NCI-H128 (cell line): ENCODE measurements around the gene GPATCH2.

Experiments used
- DNase-seq: peaks from one replicate; lab custom pipeline; 2025; ENCODE audit not compliant: unreplicated experiment; lab: John Stamatoyannopoulos, UW

GPATCH2 gene

GRCh38 chr1:217630711-217631591 lies at the start of gene GPATCH2, which contains the start of gene SPATA17:
Gene GPATCH2, minus strand, starts transcription at chr1:217631090. Its CDS starts 119 bp downstream, at chr1:217630971.
Gene SPATA17, plus strand, starts transcription at chr1:217631344. Its CDS starts 35 bp downstream, at chr1:217631379.
- peak; percentile 93 for DNase-seq

GRCh38 chr1:217674028-217674729 lies 43.3 kb upstream of the GPATCH2 start:
- DNase-seq, result no peak

- DNase-seq, result no peak
Measured at GRCh38 chr1:217673387-217673786, 42.5 kb upstream of the GPATCH2 start.

GRCh38 chr1:217668351-217668940 lies 37.6 kb upstream of the GPATCH2 start:
- DNase-seq, result no peak

- DNase-seq, result no peak
Measured at GRCh38 chr1:217661407-217661806, 30.5 kb upstream of the GPATCH2 start.

- no peak for DNase-seq
Measured at GRCh38 chr1:217660353-217661062, 29.6 kb upstream of the GPATCH2 start.

GRCh38 chr1:217650674-217651073 lies 19.8 kb upstream of the GPATCH2 start:
- DNase-seq, result no peak

GRCh38 chr1:217647791-217648190 lies 16.9 kb upstream of the GPATCH2 start:
- no peak for DNase-seq

- no peak for DNase-seq
Measured at GRCh38 chr1:217642455-217642854, 11.6 kb upstream of the GPATCH2 start.

- DNase-seq, result no peak
Measured at GRCh38 chr1:217627431-217627830, 3.5 kb downstream of the GPATCH2 start.

GRCh38 chr1:217626321-217626720 lies 4.6 kb downstream of the GPATCH2 start:
- DNase-seq, result no peak

GRCh38 chr1:217622042-217622441 lies 8.8 kb downstream of the GPATCH2 start:
- DNase-seq, result no peak

GRCh38 chr1:217620814-217621213 lies 10.1 kb downstream of the GPATCH2 start:
- no peak for DNase-seq

- no peak for DNase-seq
Measured at GRCh38 chr1:217617126-217617525, 13.8 kb downstream of the GPATCH2 start.

GRCh38 chr1:217614200-217614712 lies 16.6 kb downstream of the GPATCH2 start:
- no peak for DNase-seq

- no peak for DNase-seq
Measured at GRCh38 chr1:217605390-217605789, 25.5 kb downstream of the GPATCH2 start.

GRCh38 chr1:217602380-217602779 lies 28.5 kb downstream of the GPATCH2 start:
- no peak for DNase-seq

- DNase-seq, result no peak
Measured at GRCh38 chr1:217599154-217599553, 31.7 kb downstream of the GPATCH2 start.

GRCh38 chr1:217590598-217590997 lies 40.3 kb downstream of the GPATCH2 start:
- no peak for DNase-seq

- DNase-seq, result no peak
Measured at GRCh38 chr1:217586586-217586985, 44.3 kb downstream of the GPATCH2 start.

- no peak for DNase-seq
Measured at GRCh38 chr1:217585577-217585976, 45.3 kb downstream of the GPATCH2 start.
